Nephron progenitor cell (in vitro differentiated cells): ENCODE measurements around the gene SDSL.
A peak's percentile ranks its signal among the peaks of the same experiment; 100 is the strongest.

Source experiments
- DNase-seq: peaks from one replicate; pipeline ENCODE4 v3.0.0; 2021
- H3K27ac Mint-ChIP-seq: 2 replicates; pipeline ENCODE4 v1.8.0; 2021; ENCODE audit warnings: mild to moderate bottlenecking, moderate library complexity, mixed read lengths
- H3K27me3 Mint-ChIP-seq: 2 replicates; pipeline ENCODE4 v1.8.0; 2021; ENCODE audit warnings: mild to moderate bottlenecking, low read depth, mixed read lengths; ENCODE audit not compliant: poor library complexity
- H3K36me3 Mint-ChIP-seq: 2 replicates; pipeline ENCODE4 v1.8.0; 2021; ENCODE audit warnings: low read depth, mixed read lengths
- H3K4me1 Mint-ChIP-seq: 2 replicates; pipeline ENCODE4 v1.8.0; 2021; ENCODE audit warnings: mixed read lengths
- H3K4me3 Mint-ChIP-seq: 2 replicates; pipeline ENCODE4 v1.8.0; 2021; ENCODE audit warnings: mild to moderate bottlenecking, moderate library complexity, mixed read lengths
- H3K9me3 Mint-ChIP-seq: 2 replicates; pipeline ENCODE4 v1.8.0; 2021; ENCODE audit warnings: mild to moderate bottlenecking, moderate library complexity, mixed read lengths
- CTCF ChIP-seq: fragments of 200-600 bp; sonication (generic); IDR thresholded peaks from 2 replicates; pipeline ENCODE4 v1.5.0; 2021; ENCODE audit warnings: antibody characterized with exemption

Gene SDSL

GRCh38 chr12:113422030-113422885 lies at the start of gene SDSL:
SDSL (plus strand) TSS chr12:113422380; CDS start chr12:113427983, 5,603 bp downstream.
- Mint-ChIP-seq H3K27ac (peak within 1 kb of the TSS; percentile 99), H3K27me3 (peaks cover 24% of the 10 kb centered on the region), H3K4me1 (peaks cover 28% of the 10 kb centered on the region), H3K36me3 (no peaks in the 10 kb centered on the region), H3K9me3 (no peaks in the 10 kb centered on the region), H3K4me3 (peak within 1 kb of the TSS; percentile 93)
- DNase-seq: peak; percentile 37
- TF ChIP-seq CTCF: no peak

GRCh38 chr12:113373440-113373839 lies 48.7 kb upstream of the SDSL start:
- no peak for TF ChIP-seq CTCF
- Mint-ChIP-seq H3K4me1 (no peaks in the 10 kb centered on the region), H3K4me3 (no peak overlapping the region), H3K36me3 (peaks cover 39% of the 10 kb centered on the region), H3K9me3 (no peaks in the 10 kb centered on the region), H3K27me3 (no peaks in the 10 kb centered on the region), H3K27ac (no peak overlapping the region)
- DNase-seq: no peak

GRCh38 chr12:113373969-113374368 lies 48.2 kb upstream of the SDSL start:
- H3K4me1 Mint-ChIP-seq: no peaks in the 10 kb centered on the region
- H3K9me3 Mint-ChIP-seq: no peaks in the 10 kb centered on the region
- H3K27me3 Mint-ChIP-seq: no peaks in the 10 kb centered on the region
- peaks cover 39% of the 10 kb centered on the region for H3K36me3 Mint-ChIP-seq
- no peak overlapping the region for H3K27ac Mint-ChIP-seq
- no peak overlapping the region for H3K4me3 Mint-ChIP-seq
- TF ChIP-seq CTCF: no peak
- no peak for DNase-seq

GRCh38 chr12:113374823-113375428 lies 47.3 kb upstream of the SDSL start:
- TF ChIP-seq CTCF: no peak
- no peak for DNase-seq
- Mint-ChIP-seq H3K4me3 (no peak overlapping the region), H3K27me3 (no peaks in the 10 kb centered on the region), H3K36me3 (peaks cover 39% of the 10 kb centered on the region), H3K9me3 (no peaks in the 10 kb centered on the region), H3K27ac (no peak overlapping the region), H3K4me1 (no peaks in the 10 kb centered on the region)

GRCh38 chr12:113378291-113378690 lies 43.9 kb upstream of the SDSL start:
- DNase-seq: no peak
- TF ChIP-seq CTCF: no peak
- peaks cover 37% of the 10 kb centered on the region for H3K36me3 Mint-ChIP-seq
- no peaks in the 10 kb centered on the region for H3K9me3 Mint-ChIP-seq
- peaks cover 3% of the 10 kb centered on the region for H3K27me3 Mint-ChIP-seq
- no peak overlapping the region for H3K27ac Mint-ChIP-seq
- H3K4me1 Mint-ChIP-seq: peaks cover 9% of the 10 kb centered on the region
- H3K4me3 Mint-ChIP-seq: no peak overlapping the region
